A549 treated with DMSO at 1 μM for 4 hours (cell line): Measurements from ENCODE around the gene TLK2. TPM values are rescaled to one million over a fixed set of nuclear protein-coding genes. Genes with fewer than 3 reads are reported as not detected.

Experiments used
- total RNA-seq: library from RNA; stranded (reverse); fragments of 200-300 nt; extraction: Qiagen RNA extraction; gene quantifications from 5 replicates; pipeline ENCODE4 v1.2.3, GENCODE V29; 2022; ENCODE audit warnings: low read depth

TLK2 gene
- 27.8 to 36.5 TPM (median 31.7 TPM) in 5 replicates for total RNA-seq

DNA sequence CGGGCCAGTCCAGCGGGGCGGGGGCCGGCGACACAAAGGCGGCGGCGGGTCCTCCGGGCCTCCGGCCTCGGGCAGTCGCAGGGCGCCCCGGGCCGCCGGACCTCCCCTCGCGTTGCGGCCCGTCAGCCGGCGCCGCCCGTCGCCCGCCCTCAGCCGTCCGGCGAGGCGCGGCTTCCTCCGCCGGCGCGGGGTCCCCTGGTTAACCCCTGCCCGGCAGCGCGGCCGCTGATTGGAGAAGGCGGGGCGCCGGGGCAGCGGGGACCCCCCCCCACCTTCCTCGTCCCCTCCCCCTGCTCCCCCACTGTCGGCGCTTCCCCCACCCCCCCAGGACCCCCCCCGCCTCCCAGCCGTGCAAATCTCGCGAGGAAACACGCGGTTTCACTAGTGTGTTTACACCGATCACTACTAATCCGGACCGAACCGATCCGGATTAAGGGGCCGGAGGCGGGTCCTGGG lies at the start of gene TLK2:
Gene TLK2, plus strand, starts transcription at position 402 of the 456 bp plus-strand sequence. CDS start 2,301 bp downstream, outside the sequence.

DNA sequence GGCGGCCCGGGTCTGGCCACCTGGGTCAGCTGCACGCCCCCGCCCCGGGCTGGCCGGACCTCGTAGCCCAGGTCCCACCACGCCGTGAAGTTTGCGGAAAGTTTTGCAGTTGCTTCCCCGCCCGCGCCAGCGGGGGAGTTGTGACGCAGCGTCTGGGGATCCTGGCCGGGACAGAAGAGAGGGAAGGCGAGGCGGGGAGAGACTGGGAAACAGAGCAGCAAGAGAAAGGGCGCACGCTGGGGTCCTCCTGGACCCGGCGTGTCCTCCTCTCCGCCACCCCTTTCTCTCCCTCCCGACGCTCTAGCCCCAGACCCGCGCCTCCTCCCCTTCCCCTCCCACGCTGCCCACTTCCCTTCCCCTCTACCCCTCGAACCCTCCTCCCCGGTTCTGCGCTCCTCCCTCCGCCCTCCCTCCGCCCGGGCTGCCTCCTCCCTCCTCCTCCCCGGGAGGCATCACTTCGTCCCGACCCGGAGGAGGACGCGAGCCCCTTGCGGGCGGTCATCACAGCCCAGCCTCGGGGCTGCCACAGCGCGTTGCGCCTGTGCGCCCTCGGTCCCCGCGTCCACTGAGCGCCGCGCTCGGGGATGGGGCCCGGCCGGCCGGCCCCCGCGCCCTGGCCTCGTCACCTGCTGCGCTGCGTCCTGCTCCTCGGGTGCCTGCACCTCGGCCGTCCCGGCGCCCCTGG lies 148.7 kb downstream of the TLK2 start, which contains the start of gene MRC2:
Gene MRC2, plus strand, starts transcription at position 452 of the 685 bp plus-strand sequence. Its CDS starts 133 bp downstream, at position 585.

Other genes with a start within 250 kb of the TLK2 start
- gene EFCAB3, start 98.3 kb upstream of the TLK2 start, total RNA-seq: not detected in 5 replicates
- gene METTL2A, start 54.9 kb upstream of the TLK2 start, total RNA-seq: 25.1 to 34.3 TPM (median 32.0 TPM) in 5 replicates
- 38.2 to 64.6 TPM (median 52.8 TPM) in 5 replicates for gene MRC2, start 148.8 kb downstream of the TLK2 start, total RNA-seq